Measurements from ENCODE around the gene SHLD1.
"Not testable (repeated sequence)": the region's sequence is repeated elsewhere in the genome, so short reads cannot be mapped to it uniquely, and the experiment has no call there.

The SHLD1 gene

GRCh38 chr20:5737619-5737953, 12.6 kb upstream of the SHLD1 start:
- Histone ChIP-seq H3K27ac (ENCODE audit: low read length) (no peak overlapping the region), H3K27me3 (ENCODE audit: control insufficient read depth, insufficient read depth, low read length) (no peaks in the 10 kb centered on the region), H3K36me3 (ENCODE audit: control insufficient read depth, insufficient read depth, low read length) (no peaks in the 10 kb centered on the region), H3K9me3 (ENCODE audit: control insufficient read depth, insufficient read depth, low read length) (no peaks in the 10 kb centered on the region), H3K4me3 (ENCODE audit: low read length) (no peak overlapping the region), H3K4me1 (ENCODE audit: control insufficient read depth, insufficient read depth, low read length) (no peaks in the 10 kb centered on the region)
- no peak for DNase-seq (ENCODE audit: low read depth, low spot score)
- WGBS (ENCODE audit: insufficient coverage, insufficient read length): no CpG with 5 or more reads among the region's 3 CpGs

GRCh38 chr20:5737966-5738365, 12.2 kb upstream of the SHLD1 start:
- no peak for DNase-seq (ENCODE audit: low read depth, low spot score)
- no CpG with 5 or more reads among the region's 3 CpGs for whole genome bisulfite sequencing (ENCODE audit: insufficient coverage, insufficient read length)
- Histone ChIP-seq H3K27me3 (ENCODE audit: control insufficient read depth, insufficient read depth, low read length) (no peaks in the 10 kb centered on the region), H3K4me3 (ENCODE audit: low read length) (no peak overlapping the region), H3K36me3 (ENCODE audit: control insufficient read depth, insufficient read depth, low read length) (no peaks in the 10 kb centered on the region), H3K27ac (ENCODE audit: low read length) (no peak overlapping the region), H3K9me3 (ENCODE audit: control insufficient read depth, insufficient read depth, low read length) (no peaks in the 10 kb centered on the region), H3K4me1 (ENCODE audit: control insufficient read depth, insufficient read depth, low read length) (no peaks in the 10 kb centered on the region)

GRCh38 chr20:5740643-5741042, 9.6 kb upstream of the SHLD1 start:
- WGBS (ENCODE audit: insufficient coverage, insufficient read length): no CpG with 5 or more reads among the region's 5 CpGs

GRCh38 chr20:5741089-5741488, 9.1 kb upstream of the SHLD1 start:
- Histone ChIP-seq H3K4me1 (ENCODE audit: control insufficient read depth, insufficient read depth, low read length) (no peaks in the 10 kb centered on the region), H3K36me3 (ENCODE audit: control insufficient read depth, insufficient read depth, low read length) (no peaks in the 10 kb centered on the region), H3K27ac (ENCODE audit: low read length) (no peak overlapping the region), H3K27me3 (ENCODE audit: control insufficient read depth, insufficient read depth, low read length) (no peaks in the 10 kb centered on the region), H3K9me3 (ENCODE audit: control insufficient read depth, insufficient read depth, low read length) (no peaks in the 10 kb centered on the region), H3K4me3 (ENCODE audit: low read length) (no peak overlapping the region)
- DNase-seq (ENCODE audit: low read depth, low spot score): no peak
- WGBS (ENCODE audit: insufficient coverage, insufficient read length): no CpG with 5 or more reads among the region's 2 CpGs

More at GRCh38 chr20:5740643-5741042, 9.6 kb upstream of the SHLD1 start:
- H3K4me3 ChIP-seq (ENCODE audit: low read length); DNase-seq (ENCODE audit: low read depth, low spot score); H3K27ac ChIP-seq (ENCODE audit: low read length); H3K36me3 ChIP-seq (ENCODE audit: control insufficient read depth, insufficient read depth, low read length); H3K27me3 ChIP-seq (ENCODE audit: control insufficient read depth, insufficient read depth, low read length); H3K9me3 ChIP-seq (ENCODE audit: control insufficient read depth, insufficient read depth, low read length); H3K4me1 ChIP-seq (ENCODE audit: control insufficient read depth, insufficient read depth, low read length): not testable (repeated sequence)

GRCh38 chr20:5742041-5742440, 8.2 kb upstream of the SHLD1 start:
- no peak overlapping the region for H3K4me3 ChIP-seq (ENCODE audit: low read length)
- DNase-seq (ENCODE audit: low read depth, low spot score): no peak
- H3K36me3 ChIP-seq (ENCODE audit: control insufficient read depth, insufficient read depth, low read length): no peaks in the 10 kb centered on the region
- no peaks in the 10 kb centered on the region for H3K4me1 ChIP-seq (ENCODE audit: control insufficient read depth, insufficient read depth, low read length)
- no CpG with 5 or more reads among the region's 2 CpGs for WGBS (ENCODE audit: insufficient coverage, insufficient read length)
- H3K27ac ChIP-seq (ENCODE audit: low read length): no peak overlapping the region
- no peaks in the 10 kb centered on the region for H3K27me3 ChIP-seq (ENCODE audit: control insufficient read depth, insufficient read depth, low read length)
- H3K9me3 ChIP-seq (ENCODE audit: control insufficient read depth, insufficient read depth, low read length): no peaks in the 10 kb centered on the region

- DNase-seq (ENCODE audit: low read depth, low spot score): no peak
- no peak overlapping the region for H3K4me3 ChIP-seq (ENCODE audit: low read length)
- no peaks in the 10 kb centered on the region for H3K9me3 ChIP-seq (ENCODE audit: control insufficient read depth, insufficient read depth, low read length)
- no CpG with 5 or more reads among the region's 8 CpGs for WGBS (ENCODE audit: insufficient coverage, insufficient read length)
- no peaks in the 10 kb centered on the region for H3K27me3 ChIP-seq (ENCODE audit: control insufficient read depth, insufficient read depth, low read length)
- no peaks in the 10 kb centered on the region for H3K4me1 ChIP-seq (ENCODE audit: control insufficient read depth, insufficient read depth, low read length)
- no peak overlapping the region for H3K27ac ChIP-seq (ENCODE audit: low read length)
- no peaks in the 10 kb centered on the region for H3K36me3 ChIP-seq (ENCODE audit: control insufficient read depth, insufficient read depth, low read length)
Observed at GRCh38 chr20:5745416-5746030, 4.7 kb upstream of the SHLD1 start.

GRCh38 chr20:5746064-5746463, 4.1 kb upstream of the SHLD1 start:
- WGBS (ENCODE audit: insufficient coverage, insufficient read length): no CpG with 5 or more reads among the region's 1 CpG
- DNase-seq (ENCODE audit: low read depth, low spot score): no peak

GRCh38 chr20:5748246-5748645, 2.0 kb upstream of the SHLD1 start:
- Histone ChIP-seq H3K27me3 (ENCODE audit: control insufficient read depth, insufficient read depth, low read length) (no peaks in the 10 kb centered on the region), H3K4me3 (ENCODE audit: low read length) (no peak overlapping the region), H3K4me1 (ENCODE audit: control insufficient read depth, insufficient read depth, low read length) (no peaks in the 10 kb centered on the region), H3K9me3 (ENCODE audit: control insufficient read depth, insufficient read depth, low read length) (no peaks in the 10 kb centered on the region), H3K36me3 (ENCODE audit: control insufficient read depth, insufficient read depth, low read length) (no peaks in the 10 kb centered on the region), H3K27ac (ENCODE audit: low read length) (no peak overlapping the region)
- WGBS (ENCODE audit: insufficient coverage, insufficient read length): no CpG with 5 or more reads among the region's 6 CpGs
- DNase-seq (ENCODE audit: low read depth, low spot score): no peak

More at GRCh38 chr20:5746064-5746463, 4.1 kb upstream of the SHLD1 start:
- H3K4me1 ChIP-seq (ENCODE audit: control insufficient read depth, insufficient read depth, low read length): no peaks in the 10 kb centered on the region
- H3K9me3 ChIP-seq (ENCODE audit: control insufficient read depth, insufficient read depth, low read length): no peaks in the 10 kb centered on the region
- no peak overlapping the region for H3K4me3 ChIP-seq (ENCODE audit: low read length)
- no peak overlapping the region for H3K27ac ChIP-seq (ENCODE audit: low read length)
- no peaks in the 10 kb centered on the region for H3K36me3 ChIP-seq (ENCODE audit: control insufficient read depth, insufficient read depth, low read length)
- H3K27me3 ChIP-seq (ENCODE audit: control insufficient read depth, insufficient read depth, low read length): no peaks in the 10 kb centered on the region

- not testable (repeated sequence) for H3K36me3 ChIP-seq (ENCODE audit: control insufficient read depth, insufficient read depth, low read length); H3K27me3 ChIP-seq (ENCODE audit: control insufficient read depth, insufficient read depth, low read length); DNase-seq (ENCODE audit: low read depth, low spot score); H3K9me3 ChIP-seq (ENCODE audit: control insufficient read depth, insufficient read depth, low read length); H3K27ac ChIP-seq (ENCODE audit: low read length); H3K4me1 ChIP-seq (ENCODE audit: control insufficient read depth, insufficient read depth, low read length); H3K4me3 ChIP-seq (ENCODE audit: low read length)
- no CpG with 5 or more reads among the region's 12 CpGs for WGBS (ENCODE audit: insufficient coverage, insufficient read length)
Observed at GRCh38 chr20:5749512-5749951, 669 bp upstream of the SHLD1 start.

- Histone ChIP-seq H3K4me3 (ENCODE audit: low read length) (no peak overlapping the region), H3K9me3 (ENCODE audit: control insufficient read depth, insufficient read depth, low read length) (no peaks in the 10 kb centered on the region), H3K36me3 (ENCODE audit: control insufficient read depth, insufficient read depth, low read length) (no peaks in the 10 kb centered on the region), H3K27me3 (ENCODE audit: control insufficient read depth, insufficient read depth, low read length) (no peaks in the 10 kb centered on the region), H3K27ac (ENCODE audit: low read length) (no peak overlapping the region), H3K4me1 (ENCODE audit: control insufficient read depth, insufficient read depth, low read length) (0 out of 2 replicates have a peak, but pooled peaks cover 1% of the 10 kb centered on the region)
- no peak for DNase-seq (ENCODE audit: low read depth, low spot score)
- no CpG with 5 or more reads among the region's 4 CpGs for WGBS (ENCODE audit: insufficient coverage, insufficient read length)
Observed at GRCh38 chr20:5751856-5752255, 1.7 kb downstream of the SHLD1 start.

- H3K4me1 ChIP-seq (ENCODE audit: control insufficient read depth, insufficient read depth, low read length): 0 out of 2 replicates have a peak, but pooled peaks cover 1% of the 10 kb centered on the region
- no peaks in the 10 kb centered on the region for H3K36me3 ChIP-seq (ENCODE audit: control insufficient read depth, insufficient read depth, low read length)
- no CpG with 5 or more reads among the region's 7 CpGs for WGBS (ENCODE audit: insufficient coverage, insufficient read length)
- H3K27me3 ChIP-seq (ENCODE audit: control insufficient read depth, insufficient read depth, low read length): no peaks in the 10 kb centered on the region
- no peak overlapping the region for H3K27ac ChIP-seq (ENCODE audit: low read length)
- no peaks in the 10 kb centered on the region for H3K9me3 ChIP-seq (ENCODE audit: control insufficient read depth, insufficient read depth, low read length)
- no peak overlapping the region for H3K4me3 ChIP-seq (ENCODE audit: low read length)
- DNase-seq (ENCODE audit: low read depth, low spot score): no peak
Observed at GRCh38 chr20:5753814-5754213, 3.6 kb downstream of the SHLD1 start.

Measured in iPS DF 6.9 (cell line).